ENCODE data around the gene S100A4. TPM values are rescaled to one million over a fixed set of nuclear protein-coding genes. Genes with fewer than 3 reads are reported as not detected.

Gene S100A4
- total and polyA plus RNA-seq, 2 experiments from 2014 or later = 14.2 to 36.0 TPM

DNA sequence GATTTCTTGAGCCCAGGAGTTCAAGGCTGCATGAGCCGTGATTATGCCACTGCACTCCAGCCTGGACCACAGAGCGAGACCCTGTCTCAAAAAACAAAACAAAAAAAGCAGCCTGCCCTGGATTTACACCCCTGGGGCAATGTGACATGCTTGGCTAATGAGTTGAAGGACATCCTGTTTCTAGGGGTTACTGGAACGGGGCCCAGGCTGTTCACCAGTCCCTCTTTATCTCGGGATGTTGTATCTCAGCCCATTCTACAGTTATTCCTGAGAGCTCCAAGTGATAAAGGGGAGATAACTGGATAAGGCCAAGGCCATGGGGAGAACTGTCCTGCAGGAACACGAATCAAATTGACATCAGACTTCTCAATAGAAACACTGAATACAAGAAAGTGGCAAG, 41.7 kb upstream of the S100A4 start:
- Histone ChIP-seq H2AFZ (0 out of 2 replicates have a peak overlapping the region, but pooled peaks have one; percentile 52), H3K4me3 (no peak overlapping the region), H4K20me1 (replicated peaks; ENCODE audit: insufficient read depth) (no peaks in the 10 kb centered on the region), H3K9me2 (ENCODE audit: insufficient read depth) (no peaks in the 10 kb centered on the region), H3K4me1 (ENCODE audit: insufficient read depth) (peaks cover 6% of the 10 kb centered on the region; the same call in 1 of the 2 replicates), H3F3A (replicated peaks; ENCODE audit: low read depth) (no peaks in the 10 kb centered on the region), H3K27me3 (ENCODE audit: insufficient read depth) (no peaks in the 10 kb centered on the region), H3K79me2 (replicated peaks; ENCODE audit: insufficient read depth) (no peaks in the 10 kb centered on the region), H3K4me2 (no peak overlapping the region), H3K27ac (ENCODE audit: low read depth) (no peak overlapping the region), H3K36me3 (ENCODE audit: insufficient read depth) (no peaks in the 10 kb centered on the region)
- H3K36me3 Mint-ChIP-seq (ENCODE audit: low read depth) = no peaks in the 10 kb centered on the region
- no peak for ATAC-seq
- no peak for DNase-seq (ENCODE audit: low spot score)
- no peaks in the 10 kb centered on the region for H3K9me3 Mint-ChIP-seq
- H3K27ac Mint-ChIP-seq = no peak overlapping the region
- no peak overlapping the region for H3K4me3 Mint-ChIP-seq
- H3K27me3 Mint-ChIP-seq (ENCODE audit: insufficient read depth, low read depth, poor library complexity) = peaks cover 9% of the 10 kb centered on the region
- TF ChIP-seq EZH2phosphoT487 (IDR thresholded peaks at IDR 0.05; ENCODE audit: unreplicated experiment) (no peak), EZH2 (IDR thresholded peaks at IDR 0.05; ENCODE audit: low read depth, unreplicated experiment) (no peak), CTCF (conservative IDR thresholded peaks at IDR 0.05; ENCODE audit: low read depth in 2 of 2) (no peak), ZNF462 (CRISPR knock-in tag; IDR thresholded peaks at IDR 0.05) (no peak), STAT1 (IDR thresholded peaks at IDR 0.05; ENCODE audit: unreplicated experiment) (no peak), ZNF114 (CRISPR knock-in tag; IDR thresholded peaks at IDR 0.05) (no peak), NANOG (IDR thresholded peaks at IDR 0.05; ENCODE audit: borderline replicate concordance) (no peak), JUNB (IDR thresholded peaks at IDR 0.05; ENCODE audit: unreplicated experiment) (no peak), POLR2AphosphoS5 (IDR thresholded peaks at IDR 0.05; ENCODE audit: low read depth) (no peak)
- TF ChIP-seq, protein P1, sequence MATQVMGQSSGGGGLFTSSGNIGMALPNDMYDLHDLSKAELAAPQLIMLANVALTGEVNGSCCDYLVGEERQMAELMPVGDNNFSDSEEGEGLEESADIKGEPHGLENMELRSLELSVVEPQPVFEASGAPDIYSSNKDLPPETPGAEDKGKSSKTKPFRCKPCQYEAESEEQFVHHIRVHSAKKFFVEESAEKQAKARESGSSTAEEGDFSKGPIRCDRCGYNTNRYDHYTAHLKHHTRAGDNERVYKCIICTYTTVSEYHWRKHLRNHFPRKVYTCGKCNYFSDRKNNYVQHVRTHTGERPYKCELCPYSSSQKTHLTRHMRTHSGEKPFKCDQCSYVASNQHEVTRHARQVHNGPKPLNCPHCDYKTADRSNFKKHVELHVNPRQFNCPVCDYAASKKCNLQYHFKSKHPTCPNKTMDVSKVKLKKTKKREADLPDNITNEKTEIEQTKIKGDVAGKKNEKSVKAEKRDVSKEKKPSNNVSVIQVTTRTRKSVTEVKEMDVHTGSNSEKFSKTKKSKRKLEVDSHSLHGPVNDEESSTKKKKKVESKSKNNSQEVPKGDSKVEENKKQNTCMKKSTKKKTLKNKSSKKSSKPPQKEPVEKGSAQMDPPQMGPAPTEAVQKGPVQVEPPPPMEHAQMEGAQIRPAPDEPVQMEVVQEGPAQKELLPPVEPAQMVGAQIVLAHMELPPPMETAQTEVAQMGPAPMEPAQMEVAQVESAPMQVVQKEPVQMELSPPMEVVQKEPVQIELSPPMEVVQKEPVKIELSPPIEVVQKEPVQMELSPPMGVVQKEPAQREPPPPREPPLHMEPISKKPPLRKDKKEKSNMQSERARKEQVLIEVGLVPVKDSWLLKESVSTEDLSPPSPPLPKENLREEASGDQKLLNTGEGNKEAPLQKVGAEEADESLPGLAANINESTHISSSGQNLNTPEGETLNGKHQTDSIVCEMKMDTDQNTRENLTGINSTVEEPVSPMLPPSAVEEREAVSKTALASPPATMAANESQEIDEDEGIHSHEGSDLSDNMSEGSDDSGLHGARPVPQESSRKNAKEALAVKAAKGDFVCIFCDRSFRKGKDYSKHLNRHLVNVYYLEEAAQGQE (IDR thresholded peaks at IDR 0.05; ENCODE audit: unreplicated experiment) = no peak
- peaks cover 8% of the 10 kb centered on the region; the same call in 2 of the 3 replicates for H3K4me1 Mint-ChIP-seq

All from GM23338 (cell line).